GM12873 (cell line): ENCODE data around the gene SMTN.

Source experiments
- TF ChIP-seq, protein P1 (sequence below): IDR thresholded peaks from 2 replicates; pipeline ENCODE4 v1.5.1; 2012; ENCODE audit warnings: low read depth, mild to moderate bottlenecking, moderate library complexity, low read length, control low read depth; ENCODE audit not compliant: insufficient read depth; ENCODE audit errors: missing control alignments

SMTN gene

DNA sequence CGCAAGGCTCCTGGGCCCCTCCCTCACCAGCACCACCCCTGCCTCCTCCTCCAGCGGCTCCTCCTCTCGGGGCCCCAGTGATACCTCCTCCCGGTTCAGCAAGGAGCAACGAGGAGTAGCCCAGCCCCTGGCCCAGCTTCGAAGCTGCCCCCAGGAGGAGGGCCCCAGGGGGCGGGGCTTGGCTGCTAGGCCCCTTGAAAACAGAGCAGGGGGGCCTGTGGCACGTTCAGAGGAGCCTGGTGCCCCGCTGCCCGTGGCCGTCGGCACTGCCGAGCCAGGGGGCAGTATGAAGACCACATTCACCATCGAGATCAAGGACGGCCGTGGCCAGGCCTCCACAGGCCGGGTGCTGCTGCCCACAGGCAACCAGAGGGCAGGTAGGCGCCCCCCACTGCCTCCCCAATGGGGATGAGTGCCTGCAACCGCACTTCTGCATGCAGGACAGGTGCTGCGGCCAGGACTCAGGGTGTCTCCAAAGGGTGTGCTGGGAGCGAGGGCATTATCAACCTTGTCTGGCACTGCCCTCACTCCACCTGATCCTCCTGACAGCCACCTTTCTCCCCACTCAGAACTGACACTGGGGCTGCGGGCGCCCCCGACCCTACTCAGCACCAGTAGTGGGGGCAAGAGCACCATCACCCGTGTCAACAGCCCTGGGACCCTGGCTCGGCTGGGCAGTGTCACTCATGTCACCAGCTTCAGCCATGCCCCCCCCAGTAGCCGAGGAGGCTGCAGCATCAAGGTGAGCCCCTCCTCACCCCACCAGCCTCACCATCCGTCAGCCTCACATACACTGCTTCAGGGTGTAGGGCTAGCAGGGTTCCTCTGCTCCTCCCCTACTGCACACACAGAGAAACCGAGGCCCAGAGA lies 10.2 kb downstream of the SMTN start:
- TF ChIP-seq, protein P1, sequence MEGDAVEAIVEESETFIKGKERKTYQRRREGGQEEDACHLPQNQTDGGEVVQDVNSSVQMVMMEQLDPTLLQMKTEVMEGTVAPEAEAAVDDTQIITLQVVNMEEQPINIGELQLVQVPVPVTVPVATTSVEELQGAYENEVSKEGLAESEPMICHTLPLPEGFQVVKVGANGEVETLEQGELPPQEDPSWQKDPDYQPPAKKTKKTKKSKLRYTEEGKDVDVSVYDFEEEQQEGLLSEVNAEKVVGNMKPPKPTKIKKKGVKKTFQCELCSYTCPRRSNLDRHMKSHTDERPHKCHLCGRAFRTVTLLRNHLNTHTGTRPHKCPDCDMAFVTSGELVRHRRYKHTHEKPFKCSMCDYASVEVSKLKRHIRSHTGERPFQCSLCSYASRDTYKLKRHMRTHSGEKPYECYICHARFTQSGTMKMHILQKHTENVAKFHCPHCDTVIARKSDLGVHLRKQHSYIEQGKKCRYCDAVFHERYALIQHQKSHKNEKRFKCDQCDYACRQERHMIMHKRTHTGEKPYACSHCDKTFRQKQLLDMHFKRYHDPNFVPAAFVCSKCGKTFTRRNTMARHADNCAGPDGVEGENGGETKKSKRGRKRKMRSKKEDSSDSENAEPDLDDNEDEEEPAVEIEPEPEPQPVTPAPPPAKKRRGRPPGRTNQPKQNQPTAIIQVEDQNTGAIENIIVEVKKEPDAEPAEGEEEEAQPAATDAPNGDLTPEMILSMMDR = no peak

DNA sequence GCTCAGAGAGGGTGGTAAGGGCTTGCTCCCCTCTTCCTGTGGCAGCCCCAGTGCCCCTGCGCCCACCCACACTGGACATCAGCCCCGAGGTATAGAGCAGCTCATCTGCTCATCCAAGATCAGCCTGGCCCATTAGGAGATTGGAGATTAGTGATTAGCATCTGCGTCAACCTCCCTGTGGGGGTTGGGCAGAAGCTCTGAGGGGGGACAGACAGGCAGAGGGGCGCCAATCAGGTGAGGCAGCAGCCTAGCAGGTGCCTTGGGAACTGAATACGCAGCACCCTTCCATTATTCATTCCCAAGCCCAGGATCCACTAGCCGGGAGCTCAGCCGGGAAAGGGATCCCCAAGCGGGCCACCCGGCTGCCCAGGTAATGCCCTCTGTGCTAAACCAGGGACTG lies 11.0 kb downstream of the SMTN start:
- TF ChIP-seq, protein P1 = no peak

DNA sequence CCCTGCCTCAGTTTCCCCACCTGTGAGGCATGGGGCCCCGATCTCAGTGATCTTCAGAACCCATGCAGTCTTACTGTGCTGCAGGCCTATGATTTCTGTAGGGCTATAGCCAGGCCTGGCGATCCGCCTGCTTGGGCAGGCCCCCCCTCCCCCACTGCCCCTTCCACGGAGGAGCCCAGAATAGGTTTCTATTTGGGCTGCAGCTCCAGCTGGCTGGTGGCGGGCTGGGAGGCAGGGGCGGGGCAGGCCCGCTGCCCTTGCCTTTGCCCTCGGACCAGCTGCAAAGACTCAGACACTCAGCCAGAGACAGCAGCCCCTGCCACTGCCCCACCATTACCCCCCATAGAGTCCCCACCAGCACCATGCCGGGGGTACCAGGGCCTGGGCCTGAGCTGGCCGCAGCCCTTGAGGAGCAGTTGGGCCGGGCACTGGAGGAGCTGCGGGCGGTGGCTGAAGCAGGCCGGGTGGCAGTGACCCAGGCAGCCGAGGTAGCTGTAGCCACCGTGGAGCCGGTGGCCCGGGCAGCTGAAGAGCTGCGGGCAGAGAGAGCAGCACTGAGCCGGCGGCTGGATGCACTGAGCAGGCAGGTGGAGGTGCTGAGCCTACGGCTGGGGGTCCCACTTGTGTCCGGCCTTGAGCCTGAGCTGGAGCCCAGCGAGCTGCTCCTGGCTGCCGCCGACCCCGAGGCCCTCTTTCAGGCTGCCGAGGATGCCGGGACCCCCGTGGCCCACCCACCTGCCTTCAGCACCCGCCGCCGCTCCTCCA lies 12.2 kb downstream of the SMTN start:
- TF ChIP-seq, protein P1 = no peak

DNA sequence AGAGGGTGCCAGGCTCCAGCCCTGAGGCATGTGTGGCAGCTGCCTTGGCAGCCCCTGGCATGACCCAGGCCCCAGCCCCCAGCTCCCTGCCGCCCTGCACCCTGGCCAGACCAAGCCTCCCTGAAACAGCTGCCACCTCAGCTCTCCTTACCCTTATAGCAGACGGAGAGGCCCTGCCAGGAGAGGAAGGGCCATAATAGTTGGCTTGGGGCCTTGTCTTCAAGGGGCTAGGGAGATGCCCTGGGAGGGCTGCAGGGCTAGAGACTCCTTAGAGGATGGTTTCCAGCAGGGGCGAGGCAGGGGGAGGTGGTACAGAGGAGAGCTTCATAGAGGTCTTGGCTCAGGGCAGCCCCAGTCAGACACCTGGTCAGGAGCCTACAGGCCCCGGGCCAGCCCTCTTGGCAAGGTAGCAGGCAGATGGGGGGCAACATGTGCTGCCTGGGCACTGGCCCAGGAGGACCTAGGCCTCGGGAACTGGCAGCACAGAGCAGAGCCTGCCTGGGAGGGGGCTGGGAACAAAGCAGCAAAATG lies 13.0 kb downstream of the SMTN start:
- TF ChIP-seq, protein P1 = no peak

DNA sequence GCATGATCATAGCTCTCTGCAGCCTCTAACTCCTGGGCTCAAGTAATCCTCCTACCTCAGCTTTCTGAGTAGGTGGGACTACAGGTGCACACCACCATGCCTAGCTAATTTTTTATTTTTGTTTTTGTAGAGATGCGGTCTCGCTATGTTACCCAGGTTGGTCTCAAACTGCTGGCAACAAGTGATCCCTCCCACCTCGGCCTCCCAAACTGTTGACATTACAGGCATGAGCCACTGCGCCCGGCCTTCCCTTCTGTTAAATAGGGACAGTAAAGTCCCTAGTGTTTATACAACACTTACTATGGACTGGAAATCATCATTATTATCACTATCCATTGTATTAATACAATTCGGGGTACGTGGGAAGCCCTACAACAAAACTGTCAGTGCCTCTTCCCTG lies 13.6 kb downstream of the SMTN start:
- TF ChIP-seq, protein P1 = no peak

DNA sequence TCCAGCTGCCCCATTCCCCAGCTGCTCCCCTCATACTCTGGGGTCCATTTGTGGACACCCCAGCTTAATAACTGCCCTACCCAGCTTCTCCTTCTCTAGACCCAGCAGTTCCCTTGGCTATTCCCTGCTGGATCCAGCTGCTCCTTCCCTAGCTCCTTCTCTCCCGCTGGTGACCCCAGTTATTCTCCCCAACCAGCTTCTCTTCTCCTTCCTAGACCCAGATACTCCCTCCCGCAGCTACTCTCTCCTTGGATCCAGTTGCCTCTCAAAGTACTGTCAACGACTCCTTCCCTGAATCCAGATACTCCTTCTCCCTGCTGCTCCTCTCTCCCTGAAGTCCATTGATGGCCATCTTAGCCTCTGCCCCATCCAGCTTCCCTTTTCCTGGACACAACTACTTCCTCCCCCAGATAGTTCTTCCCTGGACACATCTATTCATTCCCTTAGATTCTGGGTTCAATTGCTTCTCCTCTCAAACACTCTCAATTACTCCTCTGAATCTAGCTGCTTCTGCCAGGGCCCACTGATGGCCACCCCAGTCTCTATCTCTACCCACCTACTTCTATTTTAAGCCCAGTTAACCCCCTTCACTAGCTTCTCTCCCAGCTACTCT lies 14.6 kb downstream of the SMTN start:
- TF ChIP-seq, protein P1 = no peak
